Esophagus squamous epithelium (tissue), 4 donors: ENCODE data around the gene ADCK1.

Source experiments
- POLR2A ChIP-seq, 4 donors: fragments of 450-650 bp; IDR thresholded peaks; one replicate each; pipeline ENCODE4 v1.6.1; 2017; ENCODE audit warnings: antibody characterized with exemption in 4 of 4, mild to moderate bottlenecking in 4 of 4, moderate library complexity in 3 of 4
- TF ChIP-seq, protein P1 (sequence below), 6 experiments: fragments of 450-650 bp in 4 of 6; fragments of 200-600 bp in 2 of 6; sonication (generic) in 2 of 6; IDR thresholded peaks; one replicate each; pipeline ENCODE4 v1.5.1; 2016 to 2019; ENCODE audit warnings: antibody characterized with exemption in 6 of 6, mild to moderate bottlenecking in 4 of 6, moderate library complexity in 4 of 6

DNA sequence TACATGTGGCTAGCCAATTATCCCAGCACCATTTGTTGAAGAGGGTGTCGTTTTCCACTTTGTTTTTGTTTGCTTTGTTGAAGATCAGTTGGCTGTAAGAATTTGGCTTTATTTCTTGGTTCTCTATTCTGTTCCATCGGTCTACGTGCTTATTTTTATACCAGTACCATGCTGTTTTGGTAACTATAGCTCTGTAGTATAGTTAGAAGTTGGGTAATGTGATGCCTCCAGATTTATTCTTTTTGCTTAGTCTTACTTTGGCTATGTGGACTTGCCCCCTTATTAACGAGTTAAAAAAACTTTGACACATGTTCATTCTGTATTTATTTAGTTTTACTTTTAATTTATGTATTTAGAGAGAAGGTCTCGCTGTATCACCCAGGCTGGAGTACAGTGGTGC is 120.4 kb downstream of the ADCK1 start:
- TF ChIP-seq POLR2A (IDR thresholded peaks at IDR 0.05), result no peak
- TF ChIP-seq, protein P1, sequence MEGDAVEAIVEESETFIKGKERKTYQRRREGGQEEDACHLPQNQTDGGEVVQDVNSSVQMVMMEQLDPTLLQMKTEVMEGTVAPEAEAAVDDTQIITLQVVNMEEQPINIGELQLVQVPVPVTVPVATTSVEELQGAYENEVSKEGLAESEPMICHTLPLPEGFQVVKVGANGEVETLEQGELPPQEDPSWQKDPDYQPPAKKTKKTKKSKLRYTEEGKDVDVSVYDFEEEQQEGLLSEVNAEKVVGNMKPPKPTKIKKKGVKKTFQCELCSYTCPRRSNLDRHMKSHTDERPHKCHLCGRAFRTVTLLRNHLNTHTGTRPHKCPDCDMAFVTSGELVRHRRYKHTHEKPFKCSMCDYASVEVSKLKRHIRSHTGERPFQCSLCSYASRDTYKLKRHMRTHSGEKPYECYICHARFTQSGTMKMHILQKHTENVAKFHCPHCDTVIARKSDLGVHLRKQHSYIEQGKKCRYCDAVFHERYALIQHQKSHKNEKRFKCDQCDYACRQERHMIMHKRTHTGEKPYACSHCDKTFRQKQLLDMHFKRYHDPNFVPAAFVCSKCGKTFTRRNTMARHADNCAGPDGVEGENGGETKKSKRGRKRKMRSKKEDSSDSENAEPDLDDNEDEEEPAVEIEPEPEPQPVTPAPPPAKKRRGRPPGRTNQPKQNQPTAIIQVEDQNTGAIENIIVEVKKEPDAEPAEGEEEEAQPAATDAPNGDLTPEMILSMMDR (IDR thresholded peaks at IDR 0.05), result no peak
